A549 treated with AZD9567 at 1 μM for 4 hours (cell line): Measurements from ENCODE around the gene PCP4. TPM values are rescaled to one million over a fixed set of nuclear protein-coding genes. Genes with fewer than 3 reads are reported as not detected.

Experiments
- total RNA-seq: library from RNA; stranded (reverse); fragments of 200-300 nt; extraction: Qiagen RNA extraction; gene quantifications from 5 replicates; pipeline ENCODE4 v1.2.3, GENCODE V29; 2022; ENCODE audit not compliant: insufficient read depth

Gene PCP4
- total RNA-seq = not detected in 5 replicates

GRCh38 chr21:39867198-39867650 is at the start of gene PCP4:
PCP4 (plus strand) TSS chr21:39867438; CDS start chr21:39867502, 64 bp downstream.

Other genes starting within 250 kb of the PCP4 start
- gene IGSF5, start 122.3 kb upstream of the PCP4 start, total RNA-seq = not detected in 5 replicates